Heart left ventricle (tissue), 16 donors: Measurements from ENCODE around the gene INHBE. TPM values are rescaled to one million over a fixed set of nuclear protein-coding genes. Genes with fewer than 3 reads are reported as not detected.
"Not testable (repeated sequence)": the region's sequence is repeated elsewhere in the genome, so short reads cannot be mapped to it uniquely, and the experiment has no call there.

Source experiments
- ATAC-seq, 4 donors: fragments of 200-7000 bp; cut with Tn5 transposase; one replicate each; pipeline ENCODE4 v1.9.1; 2020 to 2022; ENCODE audit warnings: moderate library complexity in 4 of 4, mild to moderate bottlenecking in 3 of 4, moderate number of reproducible peaks in 1 of 4
- DNase-seq, 5 donors: peaks; one replicate each; pipeline ENCODE4 v3.0.0-alpha.2; 2020
- H3K27ac ChIP-seq, 12 donors: fragments of 200-600 bp; sonication (generic) in 4 of 12; one replicate each; pipeline versions ENCODE4 v1.5.0 to v1.8.0; 2016 to 2022; ENCODE audit warnings: mild to moderate bottlenecking in 2 of 12
- H3K27me3 ChIP-seq, 9 donors: fragments of 200-600 bp; sonication (generic) in 2 of 9; one replicate each; pipeline versions ENCODE4 v1.5.1 to v1.8.0; 2016 to 2022; ENCODE audit warnings: mild to moderate bottlenecking in 3 of 9
- H3K36me3 ChIP-seq, 9 donors: fragments of 200-600 bp; sonication (generic) in 2 of 9; one replicate each; pipeline versions ENCODE4 v1.5.0 to v1.8.0; 2018 to 2022; ENCODE audit warnings: mild to moderate bottlenecking in 2 of 9
- H3K4me1 ChIP-seq, 12 donors: fragments of 200-600 bp; sonication (generic) in 4 of 12; one replicate each; pipeline versions ENCODE4 v1.5.0 to v1.8.0; 2016 to 2022; ENCODE audit warnings: mild to moderate bottlenecking in 3 of 12
- H3K4me3 ChIP-seq, 12 donors: fragments of 200-600 bp; sonication (generic) in 4 of 12; one replicate each; pipeline versions ENCODE4 v1.5.0 to v1.8.0; 2017 to 2022; ENCODE audit warnings: mild to moderate bottlenecking in 9 of 12, moderate library complexity in 4 of 12
- H3K9me3 ChIP-seq, 12 donors: fragments of 200-600 bp; sonication (generic) in 4 of 12; one replicate each; pipeline versions ENCODE4 v1.5.0 to v1.8.0; 2016 to 2022; ENCODE audit warnings: mild to moderate bottlenecking in 1 of 12
- POLR2A ChIP-seq, 2 donors: fragments of 450-650 bp; IDR thresholded peaks; one replicate each; pipeline ENCODE4 v1.6.1; 2017; ENCODE audit warnings: antibody characterized with exemption in 2 of 2, mild to moderate bottlenecking in 2 of 2, moderate library complexity in 2 of 2
- WGBS, 4 donors: extraction: QIAGEN DNeasy Blood & Tissue Kit in 2 of 4; methylation state at CpG; one replicate each; pipeline versions ENCODE4 v1.1.5 to v1.1.7; 2013 to 2018; 5-methylcytosine and 5-hydroxymethylcytosine counted together
- intact Hi-C, 10 donors: fragments of 100-400 bp; cut with DNase I; formaldehyde crosslinking; loops; one replicate each; pipeline versions ENCODE4 v1.11.1 to v1.14.2; 2022
- polyA plus RNA-seq, 2 donors: library from polyadenylated mRNA; stranded (reverse); fragments of 200-250 nt; gene quantifications; one replicate each; pipeline ENCODE4 v1.2.3, GENCODE V29; 2013
- total RNA-seq, 9 donors: library from RNA; depleted of rRNA in 2 of 9; stranded (reverse); fragments of >200 nt in 2 of 9; fragmentation: NEBNext Ultra II Directional in 3 of 9; extraction: Animal tissue kit (Norgen Biotek cat#: 25700) in 3 of 9; gene quantifications; one replicate each; pipeline versions ENCODE4 v1.1.0 to v1.2.4, GENCODE V29; 2016 to 2023
- TF ChIP-seq, protein P1 (sequence below), 12 donors: fragments of 200-600 bp; sonication (generic) in 4 of 12; IDR thresholded peaks; one replicate each; pipeline versions ENCODE4 v1.5.0 to v1.8.0; 2018 to 2022; ENCODE audit warnings: antibody characterized with exemption in 12 of 12, mild to moderate bottlenecking in 5 of 12
- donor health status: ischemic (EF 13 %, LVEDD 7.1; RV severe dilation, severe dysfunction).
- donor health status: healthy with polysubstance abuse.
- donor health status: DM: no; HTN: yes; CAD: no.
- donor health status: DM: no; HTN: no; CAD: no.
- donor health status: ischemic (EF 25% LVEDD 6.9; RV normal size, moderate dysfunction).
- donor health status: ischemic (EF 25% LVEDD 5.7; RV mildly dilated, moderate dysfunction).
- donor health status: healthy.
- donor health status: DM: yes; HTN: yes; CAD: no.
- donor health status: ischemic (EF 35%, LVEDD 5.7; RV mildly dilated, moderate dysfunction).
- donor health status: nonischemic (EF 11% LVEDD 7.7; RV severe dilation, severe dysfunction).
- donor health status: DM: yes; HTN: yes; CAD: no.
- donor health status: PGD.
- donor health status: ischemic (EF 29% LVEDD 5.4; RV normal size, mild dysfunction).
- donor health status: nonischemic (EF 23%, LVEDD 6.1; RV moderate dilation, normal function).

INHBE gene
- total and polyA plus RNA-seq, 11 donors, result 0.03 to 0.64 TPM; not detected in 9

DNA sequence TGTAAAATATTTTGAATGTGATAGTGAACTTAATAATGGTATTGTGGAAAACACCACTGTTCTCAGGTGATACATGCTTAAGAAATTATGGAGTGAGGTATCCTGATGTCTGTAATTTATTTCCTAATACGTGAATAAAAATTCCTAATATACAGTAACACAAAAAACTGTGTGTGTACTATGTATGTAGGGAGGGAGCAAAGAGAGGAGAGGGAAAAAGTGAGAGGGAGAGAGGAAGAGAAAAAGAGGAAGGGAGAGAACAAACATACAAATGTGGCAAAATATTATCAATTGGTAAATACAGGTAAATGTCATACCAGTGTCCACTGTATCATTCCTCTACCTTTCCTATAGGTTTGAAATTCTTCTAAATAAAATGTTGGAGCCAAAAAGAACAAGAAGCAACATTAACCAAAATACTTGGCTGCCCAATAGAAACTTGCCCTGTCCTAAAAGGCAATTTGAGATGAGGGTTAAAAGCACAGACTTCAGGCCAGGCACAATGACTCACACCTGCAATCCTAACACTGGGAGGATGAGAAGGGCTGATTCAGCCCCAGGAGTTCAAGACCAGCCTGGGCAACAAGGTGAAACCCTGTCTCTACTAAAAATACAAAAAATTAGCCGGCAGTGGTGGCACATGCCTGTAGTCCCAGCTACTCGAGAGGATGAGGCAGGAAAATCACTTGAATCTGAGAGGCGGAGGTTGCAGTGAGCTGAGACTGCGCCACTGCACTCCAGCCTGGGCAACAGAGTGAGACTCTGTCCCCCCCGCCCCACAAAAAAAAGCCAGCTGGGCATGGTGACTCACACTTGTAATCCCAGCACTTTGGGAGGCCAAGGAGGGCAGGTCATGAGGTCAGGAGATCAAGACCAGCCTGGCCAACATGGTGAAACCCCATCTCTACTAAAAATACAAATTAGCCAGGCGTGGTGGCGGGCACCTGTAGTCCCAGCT lies 38.8 kb upstream of the INHBE start:
- H3K4me3 ChIP-seq, result no peak overlapping the region
- DNase-seq (no peak), ATAC-seq (no peak)
- H3K9me3 ChIP-seq, result no peaks in the 10 kb centered on the region
- peaks cover 0 to 7% (median 0%) of the 10 kb centered on the region in 9 donors for H3K36me3 ChIP-seq
- no peak overlapping the region for H3K27ac ChIP-seq
- intact Hi-C loops, result no loop called here
- TF ChIP-seq, protein P1, sequence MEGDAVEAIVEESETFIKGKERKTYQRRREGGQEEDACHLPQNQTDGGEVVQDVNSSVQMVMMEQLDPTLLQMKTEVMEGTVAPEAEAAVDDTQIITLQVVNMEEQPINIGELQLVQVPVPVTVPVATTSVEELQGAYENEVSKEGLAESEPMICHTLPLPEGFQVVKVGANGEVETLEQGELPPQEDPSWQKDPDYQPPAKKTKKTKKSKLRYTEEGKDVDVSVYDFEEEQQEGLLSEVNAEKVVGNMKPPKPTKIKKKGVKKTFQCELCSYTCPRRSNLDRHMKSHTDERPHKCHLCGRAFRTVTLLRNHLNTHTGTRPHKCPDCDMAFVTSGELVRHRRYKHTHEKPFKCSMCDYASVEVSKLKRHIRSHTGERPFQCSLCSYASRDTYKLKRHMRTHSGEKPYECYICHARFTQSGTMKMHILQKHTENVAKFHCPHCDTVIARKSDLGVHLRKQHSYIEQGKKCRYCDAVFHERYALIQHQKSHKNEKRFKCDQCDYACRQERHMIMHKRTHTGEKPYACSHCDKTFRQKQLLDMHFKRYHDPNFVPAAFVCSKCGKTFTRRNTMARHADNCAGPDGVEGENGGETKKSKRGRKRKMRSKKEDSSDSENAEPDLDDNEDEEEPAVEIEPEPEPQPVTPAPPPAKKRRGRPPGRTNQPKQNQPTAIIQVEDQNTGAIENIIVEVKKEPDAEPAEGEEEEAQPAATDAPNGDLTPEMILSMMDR (IDR thresholded peaks at IDR 0.05), result no peak
- no peak for TF ChIP-seq POLR2A (IDR thresholded peaks at IDR 0.05)
- H3K27me3 ChIP-seq, result no peaks in the 10 kb centered on the region
- WGBS, 4 donors, result 88 to 93% (median 90%) methylated on average over 8 of the region's 8 CpGs
- peaks cover 0 to 31% (median 15%) of the 10 kb centered on the region in 12 donors for H3K4me1 ChIP-seq

DNA sequence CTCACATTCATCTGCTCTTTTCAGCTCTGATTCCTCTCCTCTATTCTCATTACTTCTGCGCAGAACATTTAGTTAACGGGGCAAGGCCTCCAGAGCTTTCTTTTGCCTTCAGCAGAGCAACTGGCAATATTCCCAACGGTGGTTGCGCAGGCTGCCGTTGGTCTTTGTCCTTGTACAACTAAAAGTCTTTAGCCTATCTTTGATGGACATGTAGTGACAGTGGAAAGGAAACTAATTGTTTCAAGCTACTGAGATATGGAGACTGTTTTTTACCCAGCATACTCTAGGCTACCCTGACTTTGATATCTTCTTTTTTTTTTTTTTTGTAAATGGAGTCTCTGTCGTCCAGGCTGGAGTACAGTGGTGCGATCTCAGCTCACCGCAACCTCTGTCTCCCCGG lies 36.9 kb upstream of the INHBE start:
- peak; percentile 75 to 90 (median 87) for ATAC-seq

DNA sequence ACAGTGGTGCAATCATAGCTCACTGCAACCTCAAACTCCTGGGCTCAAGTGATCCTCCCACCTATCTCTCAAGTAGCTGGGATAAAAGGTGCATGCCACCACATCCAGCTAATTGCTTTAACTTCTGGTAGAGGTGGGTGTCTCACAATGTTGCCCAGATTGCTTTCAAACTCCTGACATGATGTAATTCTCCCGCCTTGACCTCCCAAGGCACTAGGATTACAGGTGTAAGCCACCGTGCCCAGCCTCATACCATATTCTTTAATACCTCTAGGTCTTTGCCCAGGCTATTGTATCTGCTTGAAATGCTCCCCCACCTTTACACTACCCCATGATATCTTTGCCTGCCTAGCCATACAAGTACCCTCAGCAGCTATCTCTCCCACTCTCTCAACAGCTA lies 35.6 kb upstream of the INHBE start:
- no peak overlapping the region for H3K27ac ChIP-seq
- WGBS, 4 donors, result 94 to 98% (median 96%) methylated on average over 2 of the region's 2 CpGs
- H3K4me3 ChIP-seq, result no peak overlapping the region
- DNase-seq (no peak), ATAC-seq (no peak)
- H3K36me3 ChIP-seq, result peaks cover 0 to 34% (median 19%) of the 10 kb centered on the region in 9 donors
- TF ChIP-seq POLR2A (IDR thresholded peaks at IDR 0.05), result no peak
- TF ChIP-seq, protein P1 (IDR thresholded peaks at IDR 0.05), result no peak
- intact Hi-C loops, result no loop called here
- no peaks in the 10 kb centered on the region for H3K27me3 ChIP-seq
- H3K4me1 ChIP-seq, result peaks cover 0 to 31% (median 17%) of the 10 kb centered on the region in 12 donors
- no peaks in the 10 kb centered on the region for H3K9me3 ChIP-seq

More for the DNA sequence above, 36.9 kb upstream of the INHBE start:
- peak overlapping the region in 7 of 12 donors; percentile 7 to 77 (median 49) for H3K27ac ChIP-seq
- DNase-seq, result peak in 2 of 5 donors; percentile 34 to 63
- intact Hi-C loops, result no loop called here
- TF ChIP-seq, protein P1 (IDR thresholded peaks at IDR 0.05), result no peak
- TF ChIP-seq POLR2A (IDR thresholded peaks at IDR 0.05), result no peak
- peaks cover 0 to 31% (median 17%) of the 10 kb centered on the region in 12 donors for H3K4me1 ChIP-seq
- no peaks in the 10 kb centered on the region for H3K27me3 ChIP-seq
- 70 to 78% (median 72%) methylated on average over 9 of the region's 9 CpGs for WGBS, 4 donors
- peaks cover 0 to 23% (median 15%) of the 10 kb centered on the region in 9 donors for H3K36me3 ChIP-seq
- H3K9me3 ChIP-seq, result no peaks in the 10 kb centered on the region
- no peak overlapping the region for H3K4me3 ChIP-seq

DNA sequence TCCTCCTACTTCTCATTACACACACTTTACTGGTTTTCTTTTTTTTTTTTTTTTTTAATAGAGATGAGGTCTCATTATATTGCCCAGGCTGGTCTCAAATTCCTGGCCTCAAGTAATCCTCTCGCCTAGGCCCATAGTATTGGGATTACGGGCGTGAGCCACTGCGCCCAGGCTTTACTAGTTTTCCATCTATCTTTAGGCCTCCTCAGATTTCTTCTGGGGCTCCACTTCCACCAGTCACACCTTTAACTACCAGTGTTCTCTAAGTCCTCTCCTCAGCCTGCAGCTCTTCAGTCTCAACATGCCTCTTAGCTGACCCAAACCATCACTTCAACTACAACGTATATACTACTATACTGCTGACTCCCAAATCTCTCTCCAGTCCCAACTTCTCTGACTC lies 34.6 kb upstream of the INHBE start:
- no peak for ATAC-seq
- DNase-seq, result no peak
- H3K36me3 ChIP-seq, result peaks cover 0 to 42% (median 20%) of the 10 kb centered on the region in 9 donors
- H3K4me1 ChIP-seq, result peaks cover 0 to 31% (median 13%) of the 10 kb centered on the region in 12 donors
- no peaks in the 10 kb centered on the region for H3K9me3 ChIP-seq
- TF ChIP-seq, protein P1 (IDR thresholded peaks at IDR 0.05), result no peak
- TF ChIP-seq POLR2A (IDR thresholded peaks at IDR 0.05), result no peak
- no peak overlapping the region for H3K27ac ChIP-seq
- 97 to 99% (median 99%) methylated on average over 5 of the region's 5 CpGs for WGBS, 4 donors
- intact Hi-C loops, result no loop called here
- H3K27me3 ChIP-seq, result no peaks in the 10 kb centered on the region
- H3K4me3 ChIP-seq, result no peak overlapping the region

DNA sequence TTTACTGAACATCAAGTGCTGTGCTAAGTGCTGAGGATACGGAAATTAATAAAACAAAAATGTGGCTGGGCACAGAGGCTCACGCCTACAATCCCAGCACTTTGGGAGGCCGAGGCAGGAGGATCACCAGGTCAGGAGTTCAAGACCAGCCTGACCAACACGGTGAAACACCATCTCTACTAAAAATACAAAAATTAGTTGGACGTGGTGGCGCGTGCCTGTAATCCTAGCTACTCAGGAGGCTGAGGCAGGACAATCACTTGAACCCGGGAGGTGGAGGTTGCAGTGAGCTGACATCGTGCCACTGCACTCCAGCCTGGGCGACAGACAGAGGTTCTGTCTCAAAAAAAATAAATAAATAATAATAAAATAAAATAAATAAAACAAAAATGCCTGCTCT lies 28.2 kb upstream of the INHBE start:
- ATAC-seq, intact Hi-C loops, H3K27ac ChIP-seq, H3K27me3 ChIP-seq, H3K4me3 ChIP-seq, DNase-seq, H3K9me3 ChIP-seq: not testable (repeated sequence)
- Histone ChIP-seq H3K4me1 (peaks cover 0 to 23% (median 13%) of the 10 kb centered on the region in 12 donors), H3K36me3 (peaks cover 0 to 35% (median 18%) of the 10 kb centered on the region in 9 donors)
- 94 to 96% (median 95%) methylated on average over 10 of the region's 10 CpGs for WGBS, 4 donors
